Suppressor macrophage treated with lipopolysaccharide for 1 hour (primary cell): ENCODE data around the gene SLC48A1.
A peak's percentile ranks its signal among the peaks of the same experiment; 100 is the strongest.

Source experiments
- DNase-seq, 3 donors: peaks; one replicate each; pipeline ENCODE4 v3.0.0-alpha.2; 2020 to 2022

SLC48A1 gene

GRCh38 chr12:47773062-47773857, at the start of gene SLC48A1:
Gene SLC48A1, plus strand, starts transcription at chr12:47773238. Its CDS starts 67 bp downstream, at chr12:47773305.
- peak; percentile 59 to 88 (median 73) for DNase-seq

GRCh38 chr12:47725091-47725772, 47.8 kb upstream of the SLC48A1 start, which contains the start of gene ENDOU:
Gene ENDOU, minus strand, starts transcription at chr12:47725490. Its CDS starts 77 bp downstream, at chr12:47725413.
- DNase-seq, result no peak

- DNase-seq, result peak in 1 of 3 donors; percentile 31
Observed at GRCh38 chr12:47725893-47726292, 47.1 kb upstream of the SLC48A1 start.

GRCh38 chr12:47729233-47729632, 43.8 kb upstream of the SLC48A1 start:
- no peak for DNase-seq

GRCh38 chr12:47730341-47730744, 42.7 kb upstream of the SLC48A1 start:
- no peak for DNase-seq

GRCh38 chr12:47731723-47732122, 41.3 kb upstream of the SLC48A1 start:
- no peak for DNase-seq

GRCh38 chr12:47732504-47732903, 40.5 kb upstream of the SLC48A1 start:
- no peak for DNase-seq

- no peak for DNase-seq
Observed at GRCh38 chr12:47733142-47733541, 39.9 kb upstream of the SLC48A1 start.

- no peak for DNase-seq
Observed at GRCh38 chr12:47734725-47735480, 38.1 kb upstream of the SLC48A1 start.

GRCh38 chr12:47735649-47736048, 37.4 kb upstream of the SLC48A1 start:
- no peak for DNase-seq

GRCh38 chr12:47736216-47736615, 36.8 kb upstream of the SLC48A1 start:
- peak; percentile 23 to 39 (median 38) for DNase-seq

GRCh38 chr12:47736877-47737676, 36.0 kb upstream of the SLC48A1 start:
- DNase-seq, result no peak

- DNase-seq, result no peak
Observed at GRCh38 chr12:47737936-47738594, 35.0 kb upstream of the SLC48A1 start.

- no peak for DNase-seq
Observed at GRCh38 chr12:47739297-47739696, 33.7 kb upstream of the SLC48A1 start.

GRCh38 chr12:47739979-47740378, 33.1 kb upstream of the SLC48A1 start:
- no peak for DNase-seq

GRCh38 chr12:47740606-47741339, 32.3 kb upstream of the SLC48A1 start:
- DNase-seq, result no peak

GRCh38 chr12:47741340-47741703, 31.7 kb upstream of the SLC48A1 start:
- DNase-seq, result peak; percentile 67 to 84 (median 75)

GRCh38 chr12:47742253-47742825, 30.7 kb upstream of the SLC48A1 start:
- peak; percentile 46 to 58 (median 54) for DNase-seq

GRCh38 chr12:47743311-47743860, 29.7 kb upstream of the SLC48A1 start:
- DNase-seq, result no peak

- no peak for DNase-seq
Observed at GRCh38 chr12:47744005-47744651, 28.9 kb upstream of the SLC48A1 start.
